Endodermal cell (in vitro differentiated cells): ENCODE data around the gene TAS2R9. TPM values are rescaled to one million over a fixed set of nuclear protein-coding genes. Genes with fewer than 3 reads are reported as not detected.

ENCODE experiments used
- DNase-seq: peaks from one replicate; pipeline ENCODE4 v3.0.0-alpha.2; 2017
- H3K27ac ChIP-seq: 2 replicates; pipeline ENCODE4 v1.5.1; 2013; ENCODE audit warnings: mild to moderate bottlenecking, low read depth, low read length, moderate library complexity
- H3K27me3 ChIP-seq: 2 replicates; pipeline ENCODE4 v1.6.1; 2013; ENCODE audit warnings: mild to moderate bottlenecking, low read length, moderate library complexity; ENCODE audit not compliant: insufficient read depth, control insufficient read depth, poor library complexity, severe bottlenecking
- H3K36me3 ChIP-seq: 2 replicates; pipeline ENCODE4 v1.7.0; 2013; ENCODE audit warnings: mild to moderate bottlenecking, low read length, moderate library complexity; ENCODE audit not compliant: control insufficient read depth, insufficient read depth
- H3K4me1 ChIP-seq: one replicate; pipeline ENCODE4 v1.7.0; 2013; ENCODE audit warnings: low read length; ENCODE audit not compliant: control insufficient read depth, insufficient read depth
- H3K4me3 ChIP-seq: 2 replicates; pipeline ENCODE4 v1.5.1; 2013; ENCODE audit warnings: mild to moderate bottlenecking, low read length, moderate library complexity
- H3K9ac ChIP-seq: 2 replicates; pipeline ENCODE4 v1.6.1; 2013; ENCODE audit warnings: mild to moderate bottlenecking, low read length, moderate library complexity; ENCODE audit not compliant: poor library complexity, severe bottlenecking; ENCODE audit errors: extremely low read depth
- H3K9me3 ChIP-seq: 2 replicates; pipeline ENCODE4 v1.6.1; 2013; ENCODE audit warnings: mild to moderate bottlenecking, low read length, moderate library complexity; ENCODE audit not compliant: control insufficient read depth
- H3K27ac Mint-ChIP-seq: 2 replicates; pipeline ENCODE4 v1.8.0; 2020; ENCODE audit warnings: mixed read lengths
- H3K27me3 Mint-ChIP-seq: 2 replicates; pipeline ENCODE4 v1.8.0; 2021; ENCODE audit warnings: mild to moderate bottlenecking, mixed read lengths; ENCODE audit not compliant: insufficient read depth
- H3K36me3 Mint-ChIP-seq: 2 replicates; pipeline ENCODE4 v1.8.0; 2020; ENCODE audit warnings: low read depth, mixed read lengths
- H3K4me1 Mint-ChIP-seq: 2 replicates; pipeline ENCODE4 v1.8.0; 2020; ENCODE audit warnings: mixed read lengths
- H3K4me3 Mint-ChIP-seq: 2 replicates; pipeline ENCODE4 v1.8.0; 2020; ENCODE audit warnings: mild to moderate bottlenecking, moderate library complexity, mixed read lengths
- H3K9me3 Mint-ChIP-seq: 2 replicates; pipeline ENCODE4 v1.8.0; 2020; ENCODE audit warnings: mild to moderate bottlenecking, mixed read lengths
- WGBS, 2 experiments: methylation state at CpG; one replicate each; pipeline versions ENCODE4 v1.1.5 to v1.1.7; 2013; ENCODE audit warnings: missing lambda C conversion rate in 2 of 2, mixed read lengths in 1 of 2; ENCODE audit not compliant: insufficient coverage in 1 of 2, insufficient read length in 1 of 2; 5-methylcytosine and 5-hydroxymethylcytosine counted together
- total RNA-seq, 2 donors: library from RNA; stranded (reverse); fragmentation: NEBNext Ultra II Directional in 1 of 2; extraction: Animal tissue kit (Norgen Biotek cat#: 25700) in 1 of 2; gene quantifications; 2 replicates in 1 of 2; 3 replicates in 1 of 2; pipeline ENCODE4 v1.2.1, GENCODE V29; 2021
- TF ChIP-seq, protein P1 (sequence below): fragments of 200-600 bp; sonication (generic); conservative IDR thresholded peaks from 2 replicates; pipeline ENCODE4 v1.5.0; 2021; ENCODE audit warnings: antibody characterized with exemption, mild to moderate bottlenecking

TAS2R9 gene
- total RNA-seq, 2 donors from 2014 or later, result not detected

GRCh38 chr12:10842862-10843261 is 32.9 kb upstream of the TAS2R9 start:
- Histone ChIP-seq H3K4me1 (no peaks in the 10 kb centered on the region), H3K27me3 (no peaks in the 10 kb centered on the region), H3K9ac (no peak overlapping the region), H3K4me3 (no peak overlapping the region), H3K9me3 (peaks cover 3% of the 10 kb centered on the region), H3K36me3 (no peaks in the 10 kb centered on the region), H3K27ac (no peak overlapping the region)
- H3K9me3 Mint-ChIP-seq, result no peaks in the 10 kb centered on the region
- H3K27ac Mint-ChIP-seq, result no peak overlapping the region
- H3K4me1 Mint-ChIP-seq, result peaks cover 2% of the 10 kb centered on the region
- TF ChIP-seq, protein P1, sequence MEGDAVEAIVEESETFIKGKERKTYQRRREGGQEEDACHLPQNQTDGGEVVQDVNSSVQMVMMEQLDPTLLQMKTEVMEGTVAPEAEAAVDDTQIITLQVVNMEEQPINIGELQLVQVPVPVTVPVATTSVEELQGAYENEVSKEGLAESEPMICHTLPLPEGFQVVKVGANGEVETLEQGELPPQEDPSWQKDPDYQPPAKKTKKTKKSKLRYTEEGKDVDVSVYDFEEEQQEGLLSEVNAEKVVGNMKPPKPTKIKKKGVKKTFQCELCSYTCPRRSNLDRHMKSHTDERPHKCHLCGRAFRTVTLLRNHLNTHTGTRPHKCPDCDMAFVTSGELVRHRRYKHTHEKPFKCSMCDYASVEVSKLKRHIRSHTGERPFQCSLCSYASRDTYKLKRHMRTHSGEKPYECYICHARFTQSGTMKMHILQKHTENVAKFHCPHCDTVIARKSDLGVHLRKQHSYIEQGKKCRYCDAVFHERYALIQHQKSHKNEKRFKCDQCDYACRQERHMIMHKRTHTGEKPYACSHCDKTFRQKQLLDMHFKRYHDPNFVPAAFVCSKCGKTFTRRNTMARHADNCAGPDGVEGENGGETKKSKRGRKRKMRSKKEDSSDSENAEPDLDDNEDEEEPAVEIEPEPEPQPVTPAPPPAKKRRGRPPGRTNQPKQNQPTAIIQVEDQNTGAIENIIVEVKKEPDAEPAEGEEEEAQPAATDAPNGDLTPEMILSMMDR, result no peak
- H3K27me3 Mint-ChIP-seq, result no peaks in the 10 kb centered on the region
- peaks cover 27% of the 10 kb centered on the region for H3K36me3 Mint-ChIP-seq
- WGBS, 2 experiments, result 88 to 100% methylated on average over 1 to 2 of the region's 2 CpGs
- H3K4me3 Mint-ChIP-seq, result no peak overlapping the region
- DNase-seq, result no peak

DNA sequence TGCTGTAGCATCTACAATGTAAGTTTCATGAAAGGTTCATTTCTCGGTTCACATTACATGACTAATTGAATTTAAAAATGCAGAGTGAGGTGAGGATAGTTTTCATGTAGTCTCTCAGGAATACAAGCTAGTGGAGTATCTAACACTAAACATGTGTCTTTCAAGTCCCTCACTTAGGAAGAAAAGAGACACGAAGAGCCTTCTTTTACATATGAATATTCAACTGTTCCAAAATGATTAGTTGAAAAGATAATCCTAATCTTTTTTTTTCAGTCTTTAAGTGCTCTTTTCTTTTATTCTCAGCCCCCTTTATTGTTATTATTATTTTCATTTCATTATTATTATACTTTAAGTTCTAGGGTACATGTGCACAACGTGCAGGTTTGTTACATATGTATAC is 28.5 kb upstream of the TAS2R9 start:
- H3K4me1 ChIP-seq, result peaks cover 3% of the 10 kb centered on the region
- peaks cover 17% of the 10 kb centered on the region for H3K4me1 Mint-ChIP-seq
- no peaks in the 10 kb centered on the region for H3K27me3 ChIP-seq
- H3K36me3 Mint-ChIP-seq, result peaks cover 21% of the 10 kb centered on the region
- H3K27ac ChIP-seq, result no peak overlapping the region
- H3K4me3 Mint-ChIP-seq, result no peak overlapping the region
- DNase-seq, result no peak
- peaks cover 5% of the 10 kb centered on the region for H3K9me3 Mint-ChIP-seq
- H3K4me3 ChIP-seq, result no peak overlapping the region
- TF ChIP-seq, protein P1, result no peak
- H3K36me3 ChIP-seq, result no peaks in the 10 kb centered on the region
- WGBS, 2 experiments, result 92 to 100% methylated on average over 1 to 2 of the region's 3 CpGs
- H3K9ac ChIP-seq, result no peak overlapping the region
- H3K27ac Mint-ChIP-seq, result no peak overlapping the region
- H3K9me3 ChIP-seq, result peaks cover 10% of the 10 kb centered on the region
- H3K27me3 Mint-ChIP-seq, result no peaks in the 10 kb centered on the region

DNA sequence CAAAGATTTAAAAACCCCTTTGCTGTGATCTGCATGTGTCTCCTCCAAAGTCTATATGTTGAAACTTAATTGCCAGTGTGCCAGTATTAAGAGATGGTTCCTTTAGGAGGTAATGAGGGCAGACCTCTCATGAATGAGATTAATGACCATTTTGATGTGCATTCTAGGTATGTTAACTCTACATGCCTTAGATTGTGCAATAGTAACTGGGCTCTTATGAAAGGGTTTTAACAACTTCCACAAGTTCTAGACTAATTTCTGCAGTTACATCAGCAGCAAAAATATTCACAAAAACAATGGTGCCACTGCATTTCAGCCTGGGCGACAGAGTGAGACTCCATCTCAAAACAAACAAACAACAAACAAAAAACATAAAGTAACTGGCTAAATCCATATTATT is 20.0 kb upstream of the TAS2R9 start:
- H3K9me3 Mint-ChIP-seq, result no peaks in the 10 kb centered on the region
- Histone ChIP-seq H3K4me1 (no peaks in the 10 kb centered on the region), H3K27me3 (no peaks in the 10 kb centered on the region), H3K4me3 (no peak overlapping the region), H3K9me3 (no peaks in the 10 kb centered on the region), H3K36me3 (no peaks in the 10 kb centered on the region), H3K9ac (no peak overlapping the region), H3K27ac (no peak overlapping the region)
- H3K36me3 Mint-ChIP-seq, result no peaks in the 10 kb centered on the region
- DNase-seq, result no peak
- no peak overlapping the region for H3K4me3 Mint-ChIP-seq
- whole genome bisulfite sequencing, 2 experiments, result 72% methylated on average over 1 of the region's 1 CpG; no CpG with 5 or more reads in 1 of the 2 experiments
- no peaks in the 10 kb centered on the region for H3K27me3 Mint-ChIP-seq
- H3K27ac Mint-ChIP-seq, result no peak overlapping the region
- TF ChIP-seq, protein P1, result no peak
- H3K4me1 Mint-ChIP-seq, result peaks cover 7% of the 10 kb centered on the region
